Smooth muscle cell (in vitro differentiated cells): ENCODE measurements around the gene NUSAP1. TPM values are rescaled to one million over a fixed set of nuclear protein-coding genes. Genes with fewer than 3 reads are reported as not detected.
"Not testable (repeated sequence)": the region's sequence is repeated elsewhere in the genome, so short reads cannot be mapped to it uniquely, and the experiment has no call there.

Source experiments
- DNase-seq: peaks from one replicate; lab custom pipeline; 2025; ENCODE audit not compliant: unreplicated experiment; lab: John Stamatoyannopoulos, UW
- H2AFZ ChIP-seq: fragments of 200-600 bp; sonication (generic); 2 replicates; pipeline ENCODE4 v1.6.0; 2016; ENCODE audit warnings: antibody characterized with exemption, low read depth, mild to moderate bottlenecking
- H3F3A ChIP-seq: fragments of 200-600 bp; sonication (generic); 2 replicates; pipeline ENCODE4 v1.6.0; 2017; ENCODE audit warnings: antibody characterized with exemption, low read depth
- H3K27ac ChIP-seq: fragments of 200-600 bp; sonication (generic); 2 replicates; pipeline ENCODE4 v1.5.1; 2016; ENCODE audit warnings: low read depth, mild to moderate bottlenecking
- H3K27me3 ChIP-seq: fragments of 200-600 bp; sonication (generic); 2 replicates; pipeline ENCODE4 v1.6.1; 2016; ENCODE audit warnings: low read depth, mild to moderate bottlenecking
- H3K36me3 ChIP-seq: fragments of 200-600 bp; sonication (generic); 2 replicates; pipeline ENCODE4 v1.5.1; 2016; ENCODE audit warnings: low read depth
- H3K4me1 ChIP-seq: fragments of 200-600 bp; sonication (generic); 2 replicates; pipeline ENCODE4 v1.5.1; 2016; ENCODE audit warnings: low read depth
- H3K4me2 ChIP-seq: fragments of 200-600 bp; sonication (generic); 2 replicates; pipeline ENCODE4 v1.6.0; 2016; ENCODE audit warnings: mild to moderate bottlenecking
- H3K4me3 ChIP-seq: fragments of 200-600 bp; sonication (generic); 2 replicates; pipeline ENCODE4 v1.5.1; 2016; ENCODE audit warnings: mild to moderate bottlenecking
- H3K79me2 ChIP-seq: fragments of 200-600 bp; sonication (generic); 2 replicates; pipeline ENCODE4 v1.6.0; 2016; ENCODE audit warnings: low read depth, mild to moderate bottlenecking
- H3K9ac ChIP-seq: fragments of 200-600 bp; sonication (generic); 2 replicates; pipeline ENCODE4 v1.6.0; 2016; ENCODE audit warnings: low read depth
- H3K9me3 ChIP-seq: fragments of 200-600 bp; sonication (generic); replicated peaks from 2 replicates; pipeline ENCODE4 v1.5.1; 2016; ENCODE audit warnings: low read depth
- H4K20me1 ChIP-seq: fragments of 200-600 bp; sonication (generic); 2 replicates; pipeline ENCODE4 v1.6.0; 2016; ENCODE audit warnings: low read depth
- CTCF ChIP-seq: fragments of 200-600 bp; sonication (generic); IDR thresholded peaks from 2 replicates; pipeline ENCODE4 v1.5.1; 2017; ENCODE audit warnings: borderline replicate concordance, mild to moderate bottlenecking, antibody characterized with exemption; ENCODE audit not compliant: insufficient read depth, poor library complexity, severe bottlenecking
- WGBS: methylation state at CpG from one replicate; pipeline ENCODE4 v1.1.7; 2016; ENCODE audit warnings: low lambda C conversion rate; 5-methylcytosine and 5-hydroxymethylcytosine counted together
- polyA plus RNA-seq: library from polyadenylated mRNA; unstranded; fragments of >200 nt; fragmentation: Nextera tagmentation; extraction: Ambion mirVana; gene quantifications from 2 replicates; pipeline ENCODE4 v1.2.1, GENCODE V29; 2016
- total RNA-seq: library from RNA; depleted of rRNA; stranded (reverse); fragments of >200 nt; gene quantifications from 2 replicates; pipeline ENCODE4 v1.2.3, GENCODE V29; 2014

Gene NUSAP1
- total and polyA plus RNA-seq, 2 experiments from 2014 or later, result 26.6 to 39.1 TPM

GRCh38 chr15:41288464-41288863 is 44.2 kb upstream of the NUSAP1 start:
- H2AFZ ChIP-seq, result no peak overlapping the region
- WGBS, result 79% methylated on average over 1 of the region's 1 CpG
- H3K9ac ChIP-seq, result no peak overlapping the region
- H3K4me2 ChIP-seq, result no peak overlapping the region
- H3K36me3 ChIP-seq, result peaks cover 10% of the 10 kb centered on the region
- H3K9me3 ChIP-seq, result no peaks in the 10 kb centered on the region
- DNase-seq, result no peak
- no peaks in the 10 kb centered on the region for H3K27me3 ChIP-seq
- peaks cover 6% of the 10 kb centered on the region for H4K20me1 ChIP-seq
- peaks cover 12% of the 10 kb centered on the region for H3K4me1 ChIP-seq
- H3K4me3 ChIP-seq, result no peak overlapping the region
- no peak for TF ChIP-seq CTCF
- H3K27ac ChIP-seq, result no peak overlapping the region
- no peaks in the 10 kb centered on the region for H3F3A ChIP-seq
- H3K79me2 ChIP-seq, result peaks cover 47% of the 10 kb centered on the region

GRCh38 chr15:41289953-41290352 is 42.7 kb upstream of the NUSAP1 start:
- Histone ChIP-seq H3K27ac (no peak overlapping the region), H3K27me3 (no peaks in the 10 kb centered on the region), H3K36me3 (peaks cover 10% of the 10 kb centered on the region), H2AFZ (no peak overlapping the region), H3F3A (no peaks in the 10 kb centered on the region), H3K4me2 (no peak overlapping the region), H3K4me1 (peaks cover 8% of the 10 kb centered on the region), H3K9ac (no peak overlapping the region), H3K9me3 (no peaks in the 10 kb centered on the region), H3K4me3 (no peak overlapping the region), H4K20me1 (peaks cover 6% of the 10 kb centered on the region), H3K79me2 (peaks cover 36% of the 10 kb centered on the region)
- DNase-seq, result no peak
- TF ChIP-seq CTCF, result no peak
- 98% methylated on average over 2 of the region's 2 CpGs for WGBS

GRCh38 chr15:41291065-41291631 is 41.5 kb upstream of the NUSAP1 start:
- peaks cover 6% of the 10 kb centered on the region for H3K36me3 ChIP-seq
- H4K20me1 ChIP-seq, result peaks cover 13% of the 10 kb centered on the region
- H3K4me2 ChIP-seq, result no peak overlapping the region
- TF ChIP-seq CTCF, result no peak
- H3K27ac ChIP-seq, result no peak overlapping the region
- 96% methylated on average over 9 of the region's 9 CpGs for WGBS
- no peak for DNase-seq
- no peaks in the 10 kb centered on the region for H3K9me3 ChIP-seq
- no peaks in the 10 kb centered on the region for H3F3A ChIP-seq
- H3K4me3 ChIP-seq, result no peak overlapping the region
- peaks cover 24% of the 10 kb centered on the region for H3K79me2 ChIP-seq
- no peaks in the 10 kb centered on the region for H3K27me3 ChIP-seq
- H2AFZ ChIP-seq, result no peak overlapping the region
- no peak overlapping the region for H3K9ac ChIP-seq
- no peaks in the 10 kb centered on the region for H3K4me1 ChIP-seq

GRCh38 chr15:41292521-41292920 is 40.2 kb upstream of the NUSAP1 start:
- TF ChIP-seq CTCF, result no peak

GRCh38 chr15:41301139-41301538 is 31.5 kb upstream of the NUSAP1 start:
- H3K4me3 ChIP-seq, H3K36me3 ChIP-seq, DNase-seq, H3K4me1 ChIP-seq, H3K9ac ChIP-seq, H3F3A ChIP-seq, H3K79me2 ChIP-seq, H4K20me1 ChIP-seq, H3K9me3 ChIP-seq, H3K27ac ChIP-seq, H3K27me3 ChIP-seq, H3K4me2 ChIP-seq, H2AFZ ChIP-seq: not testable (repeated sequence)
- WGBS, result 95% methylated on average over 2 of the region's 2 CpGs

More at GRCh38 chr15:41292521-41292920, 40.2 kb upstream of the NUSAP1 start:
- Histone ChIP-seq H3K9me3 (no peaks in the 10 kb centered on the region), H3K27ac (no peak overlapping the region), H3K36me3 (peaks cover 3% of the 10 kb centered on the region), H3K4me1 (no peaks in the 10 kb centered on the region), H3K79me2 (peaks cover 11% of the 10 kb centered on the region), H3K4me2 (no peak overlapping the region), H4K20me1 (peaks cover 12% of the 10 kb centered on the region), H3K27me3 (no peaks in the 10 kb centered on the region), H3K4me3 (no peak overlapping the region), H2AFZ (no peak overlapping the region), H3K9ac (no peak overlapping the region), H3F3A (no peaks in the 10 kb centered on the region)
- WGBS, result 97% methylated on average over 1 of the region's 1 CpG
- no peak for DNase-seq
